ENCODE results near the gene TICRR. TPM values are rescaled to one million over a fixed set of nuclear protein-coding genes. Genes with fewer than 3 reads are reported as not detected.
A peak's percentile ranks its signal among the peaks of the same experiment; 100 is the strongest.

Gene TICRR
- total and polyA plus RNA-seq, 2 of the 8 experiments (the other 6 are each of a cell fraction or from before 2014, with no cell fraction given), result 13.1 to 34.8 TPM

- no peak overlapping the region for H2BK120ac ChIP-seq (replicated peaks; ENCODE audit: low read depth, low read length)
- H3K36me3 ChIP-seq (ENCODE audit: control insufficient read depth in 2 of 4, insufficient read depth in 4 of 4, low read length in 3 of 4), result no peaks in the 10 kb centered on the region
- no peak overlapping the region for H2BK15ac ChIP-seq (ENCODE audit: low read length)
- no peaks in the 10 kb centered on the region for H3K27me3 ChIP-seq (replicated peaks in 1 of 4; ENCODE audit: control insufficient read depth in 3 of 4, extremely low read depth in 1 of 4, insufficient read depth in 3 of 4, low read length in 3 of 4)
- peaks cover 3 to 5% of the 10 kb centered on the region in 2 experiments for H4K20me1 ChIP-seq (replicated peaks in 1 of 2; ENCODE audit: control insufficient read depth in 1 of 2, insufficient read depth in 2 of 2, low read length in 2 of 2)
- DNase-seq (ENCODE audit: low read depth in 1 of 2, low spot score in 2 of 2), result no peak
- H3K23ac ChIP-seq (ENCODE audit: insufficient read length), result no peak overlapping the region
- peaks cover 8% of the 10 kb centered on the region; the same call in 1 of the 2 replicates for H3K79me1 ChIP-seq (ENCODE audit: low read depth, low read length)
- H3K4me3 ChIP-seq (ENCODE audit: extremely low read depth in 1 of 4, insufficient read depth in 2 of 4, low read depth in 3 of 4, low read length in 4 of 4), result peak overlapping the region; percentile 72 to 92 (median 82)
- 29% methylated on average over 13 of the region's 14 CpGs; no CpG with 5 or more reads in 1 of the 2 experiments for WGBS, 2 experiments (ENCODE audit: extremely low coverage in 1 of 2, insufficient coverage in 1 of 2, insufficient read length in 1 of 2, insufficient replicate concordance in 2 of 2, low coverage in 1 of 2, low lambda C conversion rate in 2 of 2, missing lambda C conversion rate in 1 of 2)
- no peaks in the 10 kb centered on the region for H3K9me3 ChIP-seq (ENCODE audit: insufficient read depth in 2 of 2, low read depth in 1 of 2, low read length in 1 of 2)
- ChIA-PET POLR2A (ENCODE audit: partially characterized antibody) (interaction anchor here (0.6 to 1.8 kb wide), 3 partner anchors 9 to 448 kb away, joined by 3 to 9 read pairs (median 4); no protein-coding TSS in a partner anchor), CTCF (ENCODE audit: partially characterized antibody) (interaction anchor here (0.6 to 1.3 kb wide), 2 partner anchors 11 to 1180 kb away, joined by 3 to 6 read pairs; no protein-coding TSS in a partner anchor)
- no peak overlapping the region for H2BK12ac ChIP-seq (ENCODE audit: low read depth, low read length)
- no peak overlapping the region for H3K27ac ChIP-seq (ENCODE audit: low read depth, low read length)
- no peak overlapping the region; the same call in 1 of the 2 replicates for H4K8ac ChIP-seq (ENCODE audit: extremely low read depth, insufficient read depth, low read length)
- H3K23me2 ChIP-seq (ENCODE audit: low read depth, low read length), result peaks cover 5% of the 10 kb centered on the region; the same call in 1 of the 2 replicates
- H3K4me1 ChIP-seq (replicated peaks in 1 of 4; ENCODE audit: control insufficient read depth in 3 of 4, insufficient read depth in 4 of 4, low read length in 3 of 4), result peaks cover 0 to 2% (median under 1%) of the 10 kb centered on the region in 4 experiments; a peak in 2 of 7 replicates
- H2AK5ac ChIP-seq (ENCODE audit: low read depth, low read length), result no peak overlapping the region
- H4K5ac ChIP-seq (ENCODE audit: insufficient read length, low read depth, low read length), result no peak overlapping the region
- peak overlapping the region; percentile 94 to 99 for H3K4me2 ChIP-seq (ENCODE audit: insufficient read depth in 1 of 2, low read depth in 2 of 2, low read length in 2 of 2)
- no peak overlapping the region for H2BK5ac ChIP-seq (ENCODE audit: low read depth, low read length)
- H2AFZ ChIP-seq (ENCODE audit: low read length), result no peak overlapping the region
- H3K4ac ChIP-seq (replicated peaks; ENCODE audit: insufficient read length, low read depth, low read length), result no peak overlapping the region
- no peak overlapping the region for H3K14ac ChIP-seq (ENCODE audit: insufficient read length)
- H4K91ac ChIP-seq (replicated peaks; ENCODE audit: insufficient read length, low read length), result no peak overlapping the region
- H2BK20ac ChIP-seq (ENCODE audit: low read length), result no peak overlapping the region
- peaks cover 0 to 8% of the 10 kb centered on the region in 2 experiments; a peak in 2 of 4 replicates for H3K79me2 ChIP-seq (ENCODE audit: control insufficient read depth in 1 of 2, insufficient read depth in 2 of 2, low read length in 2 of 2)
- no peak for FAIRE-seq
- H3K18ac ChIP-seq (ENCODE audit: extremely low read depth, low read length), result no peak overlapping the region; the same call in 1 of the 2 replicates
- H3K9ac ChIP-seq (replicated peaks in 1 of 4; ENCODE audit: extremely low read depth in 1 of 4, low read depth in 3 of 4, low read length in 3 of 4), result peak overlapping the region in 3 of 4 experiments; percentile 76 to 81 (median 78); a peak in 3 of 7 replicates
- no peak overlapping the region for H3K56ac ChIP-seq (replicated peaks; ENCODE audit: insufficient read length, low read depth, low read length)
- TF ChIP-seq SP1 (IDR thresholded peaks at IDR 0.05; ENCODE audit: low read depth, low read length) (no peak), SP2 (IDR thresholded peaks at IDR 0.05; ENCODE audit: low read length) (no peak), SRF (IDR thresholded peaks at IDR 0.05; ENCODE audit: low read depth, low read length) (no peak), EP300 (IDR thresholded peaks at IDR 0.05; ENCODE audit: borderline replicate concordance in 1 of 2, low read depth in 2 of 2, low read length in 2 of 2) (no peak), GABPA (IDR thresholded peaks at IDR 0.05; ENCODE audit: borderline replicate concordance, insufficient read depth, low read length) (no peak), PHF8 (conservative IDR thresholded peaks at IDR 0.05; ENCODE audit: low read depth, low read length) (no peak)
- TF ChIP-seq, protein P1, sequence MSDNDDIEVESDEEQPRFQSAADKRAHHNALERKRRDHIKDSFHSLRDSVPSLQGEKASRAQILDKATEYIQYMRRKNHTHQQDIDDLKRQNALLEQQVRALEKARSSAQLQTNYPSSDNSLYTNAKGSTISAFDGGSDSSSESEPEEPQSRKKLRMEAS (IDR thresholded peaks at IDR 0.05), result no peak
Observed at GRCh38 chr15:89654301-89654761, 79.1 kb downstream of the TICRR start.
